Measurements from ENCODE around the gene CLCF1. TPM values are rescaled to one million over a fixed set of nuclear protein-coding genes. Genes with fewer than 3 reads are reported as not detected.

Gene CLCF1
- total and polyA plus RNA-seq, 10 of the 15 experiments (the other 5 are each of a cell fraction or from before 2014, with no cell fraction given): 0.16 to 2.1 (median 0.63) TPM; not detected in 1

DNA sequence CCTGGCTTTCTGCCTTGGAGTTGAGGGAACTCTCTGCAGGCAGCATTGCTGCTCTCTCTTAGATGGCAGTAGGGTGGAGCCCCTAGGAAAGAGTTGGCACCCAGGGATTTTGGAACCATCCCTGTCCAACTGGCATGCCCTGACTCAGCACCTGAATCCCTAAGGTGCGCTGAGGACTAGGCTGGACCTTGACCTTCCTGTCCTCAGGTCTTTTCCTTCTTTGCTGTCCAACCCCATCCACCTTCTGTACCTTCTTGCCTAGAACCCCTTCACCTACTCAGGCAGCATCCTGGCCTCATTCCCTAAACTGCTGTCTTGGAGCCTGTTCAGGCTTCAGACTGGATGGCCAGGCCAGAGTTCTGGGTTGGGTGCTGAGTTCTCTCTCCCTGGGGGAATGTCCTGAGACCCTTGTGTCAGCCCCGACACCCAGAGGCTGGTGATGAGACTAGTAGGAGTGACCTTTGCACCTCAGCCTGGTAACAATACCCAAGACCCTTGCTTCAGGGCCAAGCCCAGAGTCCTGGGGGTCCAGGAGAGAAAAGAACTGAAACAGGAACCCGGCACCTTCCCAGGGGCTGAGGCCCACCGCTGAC, 17.5 kb downstream of the CLCF1 start:
- no peak for DNase-seq (ENCODE audit: low read depth, low spot score)
- Histone ChIP-seq H3K4me3 (0 out of 2 replicates have a peak overlapping the region, but pooled peaks have one; percentile 51), H3K27ac (ENCODE audit: control insufficient read depth, insufficient read depth) (peak overlapping the region; percentile 67), H3K27me3 (replicated peaks in 1 of 2; ENCODE audit: control insufficient read depth in 2 of 2, insufficient read depth in 2 of 2, low read length in 1 of 2) (no peaks in the 10 kb centered on the region; a peak in 1 of 4 replicates), H3K9me3 (replicated peaks; ENCODE audit: control insufficient read depth, insufficient read depth, low read length) (no peaks in the 10 kb centered on the region), H2AFZ (ENCODE audit: control insufficient read depth, low read depth, low read length) (no peak overlapping the region; the same call in 1 of the 2 replicates), H4K20me1 (ENCODE audit: control insufficient read depth, insufficient read depth) (no peaks in the 10 kb centered on the region), H3K9ac (ENCODE audit: control insufficient read depth, insufficient read depth, low read length) (peak overlapping the region; percentile 65), H3K79me2 (ENCODE audit: control insufficient read depth, insufficient read depth, low read length) (peaks cover 19% of the 10 kb centered on the region), H3K4me2 (ENCODE audit: control insufficient read depth, insufficient read depth) (peak overlapping the region; percentile 39; the same call in 1 of the 2 replicates), H3K36me3 (ENCODE audit: control insufficient read depth in 2 of 2, insufficient read depth in 2 of 2, low read length in 1 of 2) (no peaks in the 10 kb centered on the region), H3K4me1 (ENCODE audit: control insufficient read depth, insufficient read depth, low read length) (peaks cover 42% of the 10 kb centered on the region)
- FAIRE-seq: no peak
- BruUV-seq (replicated peaks): no TSS peak
- CTCF ChIA-PET: interaction anchor here (0.6 to 26.2 kb wide), 14 partner anchors 10 to 638 kb away, joined by 3 to 1301 read pairs (median 5); partner anchors contain the start of genes CLCF1, PPP1CA and RAD9A
- RAD21 ChIA-PET (ENCODE audit: unreplicated experiment): interaction anchor here (0.6 to 10.1 kb wide), 15 partner anchors 11 to 227 kb away, joined by 3 to 525 read pairs (median 4); partner anchors contain the start of genes CLCF1, PPP1CA, PTPRCAP and RAD9A
- 37% methylated on average over 4 of the region's 4 CpGs for WGBS (ENCODE audit: insufficient coverage, insufficient replicate concordance, low lambda C conversion rate, missing lambda C conversion rate)
- no peak for ATAC-seq
- in situ Hi-C loops (cut with MboI) (no loop called here), intact Hi-C loops (cut with micrococcal nuclease; ENCODE audit: unreplicated experiment) (loop anchor here (2.0 kb wide), 2 partner anchors 15 to 151 kb away; no protein-coding TSS in a partner anchor)
- TF ChIP-seq, protein P1, sequence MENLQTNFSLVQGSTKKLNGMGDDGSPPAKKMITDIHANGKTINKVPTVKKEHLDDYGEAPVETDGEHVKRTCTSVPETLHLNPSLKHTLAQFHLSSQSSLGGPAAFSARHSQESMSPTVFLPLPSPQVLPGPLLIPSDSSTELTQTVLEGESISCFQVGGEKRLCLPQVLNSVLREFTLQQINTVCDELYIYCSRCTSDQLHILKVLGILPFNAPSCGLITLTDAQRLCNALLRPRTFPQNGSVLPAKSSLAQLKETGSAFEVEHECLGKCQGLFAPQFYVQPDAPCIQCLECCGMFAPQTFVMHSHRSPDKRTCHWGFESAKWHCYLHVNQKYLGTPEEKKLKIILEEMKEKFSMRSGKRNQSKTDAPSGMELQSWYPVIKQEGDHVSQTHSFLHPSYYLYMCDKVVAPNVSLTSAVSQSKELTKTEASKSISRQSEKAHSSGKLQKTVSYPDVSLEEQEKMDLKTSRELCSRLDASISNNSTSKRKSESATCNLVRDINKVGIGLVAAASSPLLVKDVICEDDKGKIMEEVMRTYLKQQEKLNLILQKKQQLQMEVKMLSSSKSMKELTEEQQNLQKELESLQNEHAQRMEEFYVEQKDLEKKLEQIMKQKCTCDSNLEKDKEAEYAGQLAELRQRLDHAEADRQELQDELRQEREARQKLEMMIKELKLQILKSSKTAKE (IDR thresholded peaks at IDR 0.05; ENCODE audit: low read depth, poor library complexity, severe bottlenecking): no peak
- no peak for TF ChIP-seq SMC3 (IDR thresholded peaks at IDR 0.05; ENCODE audit: borderline replicate concordance, low read length)
- POLR2A ChIA-PET: interaction anchor here (0.5 to 11.4 kb wide), 13 partner anchors 10 to 133 kb away, joined by 3 to 183 read pairs (median 8); partner anchors contain the start of genes PPP1CA, RAD9A and TBC1D10C
- SMC1A ChIA-PET (ENCODE audit: uncharacterized antibody, unreplicated experiment): interaction anchor here (0.8 to 15.8 kb wide), 10 partner anchors 11 to 304 kb away, joined by 3 to 646 read pairs (median 6); partner anchors contain the start of genes CLCF1, PPP1CA, RAD9A and TBC1D10C
